EH (cell line): Measurements from ENCODE around the gene AKAP6.
A peak's percentile ranks its signal among the peaks of the same experiment; 100 is the strongest.
"Not testable (repeated sequence)": the region's sequence is repeated elsewhere in the genome, so short reads cannot be mapped to it uniquely, and the experiment has no call there.

Experiments used
- DNase-seq: peaks from one replicate; pipeline ENCODE4 v3.0.0-alpha.2; 2015; ENCODE audit warnings: low read depth

The AKAP6 gene

DNA sequence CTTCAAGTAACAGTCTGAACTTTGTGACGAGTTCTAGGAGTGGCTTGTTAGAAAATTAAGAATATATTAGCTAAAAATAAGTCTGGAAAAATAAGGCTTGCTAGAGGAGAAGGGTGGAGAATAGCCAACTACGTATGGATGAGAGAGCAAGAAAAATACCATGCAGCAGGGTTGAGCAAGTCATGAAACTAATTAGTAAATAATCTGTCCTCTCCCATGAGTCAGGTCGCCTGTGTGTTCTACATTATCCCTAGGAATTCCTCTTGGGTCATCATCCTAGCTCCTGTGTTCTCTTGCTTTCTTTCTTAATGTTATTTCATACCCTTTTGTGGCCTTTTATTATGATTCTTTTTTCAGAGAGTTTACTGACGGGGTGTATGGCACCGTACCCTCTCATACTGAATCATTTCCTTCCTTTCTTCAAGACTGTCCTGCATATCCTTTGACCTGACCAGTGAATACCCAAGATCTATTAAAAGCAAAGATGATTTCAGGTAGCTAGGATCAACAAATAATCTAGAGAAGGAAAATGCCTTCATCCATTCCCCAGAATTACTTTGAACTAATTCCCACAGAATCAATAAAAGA is 432.4 kb downstream of the AKAP6 start:
- DNase-seq = peak; percentile 71

DNA sequence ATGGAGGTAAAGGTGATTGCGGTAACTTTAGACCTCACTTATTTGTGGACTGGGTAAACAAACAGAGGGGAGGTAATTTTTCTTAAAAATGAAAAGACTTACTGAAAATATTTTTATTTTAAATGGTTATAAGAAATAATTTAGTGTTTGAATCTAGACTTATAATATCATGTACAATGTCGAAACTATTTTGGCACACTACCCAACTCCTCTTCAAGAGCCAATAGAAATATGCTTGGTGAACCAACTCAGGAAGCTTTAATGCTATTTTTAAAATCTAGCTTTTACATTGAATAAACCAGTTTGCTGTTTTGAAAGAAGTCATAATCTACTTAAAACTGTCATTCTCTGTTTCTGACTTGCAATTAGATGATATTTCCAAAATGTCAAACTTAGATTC is 433.8 kb downstream of the AKAP6 start:
- DNase-seq = peak; percentile 49

DNA sequence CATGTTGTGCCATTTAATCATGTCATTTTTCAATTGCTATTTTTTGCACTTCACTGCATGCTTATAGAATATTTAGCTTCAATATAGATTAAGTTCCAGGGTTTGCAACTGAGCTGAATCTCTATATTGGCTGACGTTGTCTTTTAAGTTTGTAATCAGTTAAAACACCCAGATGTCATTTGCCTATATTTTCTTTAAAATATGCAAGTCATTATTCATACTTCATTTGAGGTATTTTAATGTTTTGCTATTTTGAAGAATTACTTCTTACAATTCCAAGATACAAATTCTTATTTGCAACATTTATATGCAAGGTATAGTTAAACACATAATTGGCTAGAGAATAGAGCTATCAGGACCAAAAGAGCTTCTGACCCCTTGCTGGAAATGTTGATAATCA is 434.6 kb downstream of the AKAP6 start:
- DNase-seq = no peak

DNA sequence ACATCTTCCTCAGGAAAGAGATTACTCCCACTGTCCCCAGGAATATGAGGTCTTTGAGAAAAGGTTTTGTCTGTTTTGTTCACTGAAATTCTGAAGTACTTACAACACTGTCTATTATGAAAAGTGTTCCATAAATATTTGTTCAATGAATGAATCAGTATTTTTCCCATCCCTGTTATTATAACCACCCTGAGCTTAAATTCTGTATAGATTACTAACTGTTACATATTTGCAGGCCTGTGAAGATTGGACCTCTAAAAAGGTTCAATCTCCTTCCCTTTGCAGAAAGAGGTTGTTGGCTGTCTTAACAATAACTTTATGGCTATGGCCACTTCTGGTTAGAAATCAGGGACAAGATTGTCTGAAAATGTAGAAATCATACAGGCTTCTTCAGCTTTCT is 435.0 kb downstream of the AKAP6 start:
- DNase-seq = peak; percentile 44

DNA sequence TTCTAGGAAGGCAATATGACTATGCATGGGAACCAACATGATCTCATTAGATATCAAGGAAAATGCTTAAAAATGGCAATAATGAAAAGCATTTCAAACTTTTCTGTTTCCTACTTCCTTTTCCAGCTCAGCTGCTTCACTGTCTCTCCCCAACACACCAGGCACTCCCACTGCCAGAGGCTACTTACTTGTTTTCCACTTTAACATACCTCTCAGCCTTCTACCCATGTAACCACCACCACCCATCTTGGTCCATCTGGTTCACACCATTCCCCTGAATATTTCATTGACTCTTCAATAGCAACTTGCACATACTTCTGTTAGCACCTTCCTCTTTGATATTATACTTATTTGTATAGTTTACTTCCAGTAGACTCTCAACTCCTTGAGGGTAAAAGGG is 441.3 kb downstream of the AKAP6 start:
- DNase-seq = no peak

DNA sequence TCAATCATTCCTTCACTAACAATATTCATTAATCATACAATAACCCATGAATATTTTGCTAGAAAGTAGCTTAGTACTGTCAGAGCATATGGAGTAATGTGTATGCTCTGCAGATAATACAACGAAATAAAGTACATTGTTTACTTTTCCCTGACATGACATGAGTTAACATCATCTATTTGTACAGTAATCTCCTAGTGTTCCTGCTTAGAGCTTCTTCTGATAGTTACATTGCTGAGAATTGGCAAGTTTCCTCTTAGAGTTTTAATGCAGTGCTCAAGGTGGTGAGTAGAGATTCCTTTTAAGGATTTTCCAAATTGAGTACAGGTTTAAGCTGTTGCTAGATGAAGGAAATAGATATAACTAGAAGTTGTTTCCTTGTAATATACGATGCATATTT is 445.1 kb downstream of the AKAP6 start:
- no peak for DNase-seq

DNA sequence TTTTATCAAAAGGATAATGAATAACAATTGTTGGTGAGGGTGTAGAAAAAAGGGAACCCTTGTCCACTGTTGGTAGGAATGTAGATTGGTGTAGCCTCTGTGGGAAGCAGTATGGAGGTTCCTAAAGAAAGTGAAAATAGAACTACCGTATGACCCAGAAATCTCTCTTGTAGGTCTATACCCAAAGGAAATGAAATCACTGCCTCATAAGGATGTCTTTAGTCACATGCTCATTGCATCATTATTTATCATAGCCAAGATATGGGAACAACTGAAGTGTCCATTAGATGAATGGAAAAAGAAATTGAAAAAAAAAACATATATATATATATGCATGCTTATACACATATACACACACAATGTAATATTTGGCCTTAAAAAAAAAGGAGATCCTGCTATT is 450.7 kb downstream of the AKAP6 start:
- DNase-seq = no peak

DNA sequence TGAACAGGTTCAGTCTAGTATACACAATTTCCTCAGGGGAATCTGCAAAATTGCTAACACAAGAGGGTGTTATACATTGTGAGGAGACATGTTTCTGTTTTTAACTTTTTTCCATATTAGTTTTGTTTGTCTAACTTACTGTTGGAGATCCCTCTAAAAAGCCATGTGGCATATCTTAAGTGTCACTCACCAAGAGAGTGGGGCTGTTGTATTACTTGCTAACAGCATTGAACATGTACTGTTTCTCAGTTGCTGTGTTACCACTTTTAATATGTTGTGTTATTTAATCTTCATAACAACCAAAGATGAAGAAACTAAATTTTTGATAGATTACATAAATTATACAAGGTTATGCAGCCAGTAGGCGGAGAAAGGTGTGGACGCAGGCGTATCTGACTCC is 455.3 kb downstream of the AKAP6 start:
- DNase-seq = no peak

DNA sequence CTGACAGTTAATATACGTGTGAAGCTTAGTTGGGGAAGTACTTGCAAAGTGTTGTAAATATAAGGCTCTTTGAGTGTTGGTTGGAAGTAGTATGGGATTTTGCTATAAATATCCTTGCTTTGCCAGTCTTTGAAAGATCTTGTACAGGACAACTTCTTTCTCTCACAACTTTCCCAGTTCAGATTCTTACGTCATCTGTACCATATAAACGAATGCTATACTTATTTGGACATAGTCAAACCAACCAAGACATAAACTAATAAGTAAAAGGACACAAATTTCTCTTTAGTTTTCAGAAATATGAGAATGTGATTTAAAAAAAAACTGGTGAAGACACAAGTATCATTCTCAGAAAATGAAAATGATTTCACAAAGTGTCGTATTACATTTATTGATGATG is 456.5 kb downstream of the AKAP6 start:
- no peak for DNase-seq

DNA sequence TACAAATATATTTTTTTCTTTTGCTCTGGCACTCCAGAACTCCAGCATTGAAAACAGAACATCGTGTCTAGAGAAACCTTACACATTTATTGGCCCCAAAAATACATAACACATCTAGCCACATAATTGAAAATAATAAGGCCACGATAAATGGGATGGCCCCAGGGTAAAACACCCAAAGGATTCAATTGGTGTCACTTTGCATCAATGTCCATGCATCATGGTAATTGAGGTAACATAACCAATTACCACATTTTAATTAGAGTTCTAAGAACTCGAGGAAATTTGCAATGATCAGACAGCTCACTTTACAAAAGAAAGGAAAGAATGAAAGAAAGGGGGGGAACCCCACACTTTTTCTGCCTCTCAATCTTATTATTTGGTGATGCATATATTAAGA is 457.8 kb downstream of the AKAP6 start:
- no peak for DNase-seq

DNA sequence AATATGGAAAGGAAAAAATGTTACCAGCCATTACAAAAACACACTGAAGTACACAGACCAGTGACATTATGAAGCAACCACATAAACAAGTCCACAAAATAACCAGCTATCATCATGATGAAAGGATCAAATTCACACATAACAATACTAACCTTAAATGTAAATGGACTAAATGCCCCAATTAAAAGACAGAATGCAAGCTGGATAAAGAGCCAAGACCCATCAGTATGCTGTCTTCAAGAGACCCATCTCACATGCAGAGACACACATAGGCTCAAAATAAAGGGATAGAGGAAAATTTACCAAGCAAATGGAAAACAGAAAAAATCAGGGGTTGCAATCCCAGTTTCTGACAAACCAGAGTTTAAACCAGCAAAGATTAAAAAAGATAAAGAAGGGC is 463.9 kb downstream of the AKAP6 start:
- not testable (repeated sequence) for DNase-seq

DNA sequence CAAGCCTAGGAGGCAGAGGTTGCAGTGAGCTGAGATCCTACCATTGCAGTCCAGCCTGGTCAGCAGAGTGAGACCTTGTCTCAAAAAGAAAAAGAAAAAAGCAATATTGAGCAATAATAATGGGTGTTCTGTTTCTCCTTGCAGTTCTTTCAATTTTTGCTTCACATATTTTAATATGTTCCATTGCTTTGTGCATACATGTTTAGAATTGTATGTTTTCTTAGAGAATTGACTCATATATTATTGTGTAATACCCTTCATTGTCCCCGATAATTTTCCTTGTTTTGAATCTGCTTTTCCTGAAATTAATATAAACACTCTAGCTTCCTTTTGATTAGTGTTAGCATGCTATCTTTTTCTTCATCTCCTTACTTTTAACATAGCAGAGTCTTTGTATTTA is 471.2 kb downstream of the AKAP6 start:
- no peak for DNase-seq

DNA sequence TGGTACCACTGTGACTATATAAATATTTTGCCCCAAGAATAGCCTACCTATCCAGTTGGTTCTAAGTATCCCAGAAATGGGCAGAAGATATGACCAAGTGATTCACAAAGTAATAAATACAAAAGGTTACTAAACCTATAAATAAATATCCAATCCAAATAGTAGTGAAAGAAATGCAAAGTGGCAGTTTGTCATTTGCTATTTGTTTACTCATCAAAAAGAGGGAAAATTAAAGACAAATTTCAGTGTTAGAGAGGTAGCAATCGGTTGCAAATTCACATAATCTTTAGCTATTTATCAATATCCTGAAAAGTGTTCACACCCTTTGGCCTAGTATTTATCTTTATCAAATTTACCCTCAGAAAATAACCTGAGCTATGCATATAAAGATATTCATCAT is 473.2 kb downstream of the AKAP6 start:
- DNase-seq = no peak

DNA sequence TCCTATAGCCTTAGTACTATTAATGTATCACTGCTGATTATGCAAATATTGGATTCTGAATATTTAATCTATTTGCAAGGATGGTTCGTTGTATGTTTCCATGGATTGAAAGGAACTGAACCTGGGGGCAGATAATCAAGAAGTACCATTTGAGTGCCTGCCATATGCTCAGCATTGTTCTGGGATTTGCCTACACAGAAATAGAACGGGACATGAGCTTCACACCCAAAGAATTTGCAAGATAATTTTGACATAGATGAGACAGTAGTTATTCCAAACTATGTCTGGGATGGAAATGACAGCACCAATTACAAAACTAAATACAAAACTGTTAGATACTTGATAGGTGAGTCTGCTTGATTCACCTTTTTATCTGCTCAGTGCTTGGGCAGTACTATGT is 476.9 kb downstream of the AKAP6 start:
- no peak for DNase-seq

DNA sequence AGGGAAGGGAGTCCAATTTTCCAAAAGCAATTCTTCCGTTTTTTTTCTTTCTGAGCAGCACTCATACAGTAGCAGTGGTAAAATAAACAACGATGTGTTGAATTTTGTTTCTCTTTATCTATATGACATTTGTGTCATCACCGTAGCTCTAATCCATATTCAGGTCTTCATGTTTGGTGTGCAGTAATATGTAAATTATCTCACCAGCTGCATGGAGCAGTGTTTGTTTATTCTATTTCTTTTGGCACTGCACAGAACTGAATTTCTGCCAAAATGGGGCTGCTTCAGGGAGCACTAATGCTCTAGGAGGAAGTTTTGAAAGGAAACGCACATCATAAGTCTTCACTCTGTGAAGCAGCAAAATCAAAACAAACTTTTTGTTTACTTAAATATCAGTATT is 479.5 kb downstream of the AKAP6 start:
- DNase-seq = peak; percentile 65

DNA sequence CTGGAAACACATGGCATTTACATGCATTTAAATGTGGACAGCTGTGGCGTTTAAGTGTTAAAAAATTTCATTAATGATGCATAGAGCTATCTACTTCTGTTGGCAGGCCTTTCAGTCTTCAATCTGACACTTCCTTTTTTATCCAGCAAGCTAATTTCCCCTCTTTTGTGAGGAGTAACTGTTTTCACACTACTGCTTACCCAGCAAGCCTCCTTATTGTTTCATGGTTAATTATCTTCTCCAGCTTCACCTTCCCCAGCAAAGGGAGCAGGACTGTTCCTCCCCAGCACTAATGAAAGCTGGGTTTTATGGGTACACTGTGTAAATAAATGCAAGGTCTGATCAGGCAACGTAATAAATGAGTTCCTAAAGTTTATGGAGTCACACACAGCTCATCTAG is 480.2 kb downstream of the AKAP6 start:
- no peak for DNase-seq

DNA sequence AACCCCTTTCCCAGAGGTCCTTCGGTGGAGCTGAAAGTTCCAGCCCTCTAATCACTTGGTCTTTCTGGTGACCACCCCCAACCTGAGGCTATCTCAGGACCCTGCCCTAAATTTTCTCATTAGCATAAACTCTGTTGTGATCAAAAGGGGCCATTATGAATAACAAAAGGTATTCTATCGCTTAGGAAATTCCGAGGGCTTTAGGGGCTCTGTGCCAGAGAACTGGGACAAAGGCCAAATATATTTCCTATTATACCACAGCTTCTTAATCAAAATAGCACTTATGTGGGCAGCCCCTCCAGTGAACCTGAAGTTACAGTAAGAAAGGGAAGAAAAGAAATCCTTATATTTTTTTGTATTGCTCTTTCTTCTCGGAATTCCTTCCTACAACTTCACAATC is 484.3 kb downstream of the AKAP6 start:
- no peak for DNase-seq

DNA sequence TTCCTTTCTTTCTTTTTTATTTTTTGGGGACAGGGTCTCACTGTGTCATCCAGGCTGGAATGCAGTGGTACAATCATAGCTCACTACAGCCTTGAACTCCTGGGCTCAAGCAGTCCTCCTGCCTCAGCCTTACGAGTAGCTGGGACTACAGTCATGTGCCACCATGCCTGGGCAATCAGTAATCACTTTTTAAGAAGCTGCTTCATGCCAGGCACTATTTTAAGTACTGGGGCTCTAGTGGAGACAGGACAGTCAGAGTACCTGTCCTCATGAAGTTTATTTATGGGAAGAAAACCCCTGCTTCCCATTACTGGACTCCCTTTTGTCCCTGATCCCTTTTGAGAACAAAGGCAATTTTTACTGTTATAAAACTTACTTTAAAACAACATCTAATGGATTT is 485.6 kb downstream of the AKAP6 start:
- DNase-seq = no peak

DNA sequence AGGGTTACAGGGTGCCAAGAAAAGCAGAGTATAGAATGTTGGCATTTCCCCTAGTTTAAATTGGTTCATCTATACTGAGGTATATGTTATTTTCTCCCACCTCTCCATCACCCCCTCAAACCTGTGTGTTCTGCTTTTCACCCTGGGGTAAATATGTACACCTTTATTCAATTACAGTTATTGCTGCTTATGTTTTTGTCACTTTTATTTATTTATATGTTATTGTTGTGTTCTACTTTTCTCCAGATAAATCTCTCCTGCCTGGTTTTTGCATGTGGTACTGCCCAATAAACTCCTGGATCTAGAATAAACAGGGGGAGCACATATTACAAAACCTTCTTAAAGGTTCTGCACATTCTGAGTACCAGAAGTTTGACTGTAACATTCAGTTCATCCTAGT is 487.5 kb downstream of the AKAP6 start:
- no peak for DNase-seq

DNA sequence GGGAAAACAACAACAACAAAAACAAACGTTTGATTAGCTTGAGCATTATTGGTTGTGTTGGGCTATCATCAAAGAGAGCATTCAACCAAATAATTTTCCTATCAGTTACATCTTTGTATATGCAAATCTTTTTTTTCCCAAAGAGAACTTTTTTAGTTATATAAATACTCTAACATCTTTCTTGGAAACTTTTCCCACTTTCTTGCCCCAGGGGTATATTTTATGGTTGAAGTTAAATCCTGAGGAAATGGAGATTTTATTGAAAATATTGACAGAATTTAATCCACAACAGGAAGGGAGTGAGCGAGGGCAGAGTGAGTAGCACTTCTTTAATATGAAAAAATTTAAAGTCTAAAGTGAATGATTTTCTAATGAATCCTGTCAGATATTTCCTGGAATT is 488.7 kb downstream of the AKAP6 start:
- DNase-seq = no peak

DNA sequence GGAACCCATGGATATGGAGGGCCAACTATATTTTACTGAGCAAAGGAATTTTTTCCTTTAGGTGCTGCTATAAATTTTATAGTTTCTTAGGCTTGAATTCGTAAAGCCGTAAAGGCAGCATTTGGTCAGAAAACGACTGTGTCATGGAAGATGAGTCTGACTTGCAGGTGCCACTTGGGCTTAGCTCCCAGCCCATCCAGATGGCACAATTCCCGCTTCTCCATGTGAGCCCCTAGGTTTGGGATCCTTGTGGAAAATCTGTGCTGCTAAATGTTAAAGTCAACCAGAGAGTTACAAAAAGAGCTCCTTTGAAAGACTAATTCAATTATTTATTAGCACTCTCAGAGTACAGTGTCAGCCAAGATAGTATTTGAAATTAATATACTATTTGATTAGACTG is 489.5 kb downstream of the AKAP6 start:
- DNase-seq = no peak

DNA sequence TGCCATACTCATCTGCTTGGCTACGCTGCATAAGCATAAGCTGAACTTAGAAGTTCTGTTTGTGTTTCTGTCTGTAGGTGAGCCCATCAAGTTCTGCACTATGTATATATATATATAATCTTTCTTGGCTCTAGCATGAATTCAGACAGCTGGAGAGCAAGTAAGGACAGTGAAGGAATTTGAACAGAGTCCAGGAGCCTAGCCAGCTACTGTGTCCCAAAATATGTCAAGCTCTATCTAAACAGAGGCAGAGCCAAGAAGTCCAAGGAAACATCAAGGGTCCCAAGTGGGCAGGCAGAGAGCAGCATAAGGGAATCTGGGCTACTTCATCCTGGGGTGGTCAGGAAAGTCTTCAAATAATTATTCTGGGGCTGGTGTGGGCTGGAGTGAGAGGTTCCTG is 491.1 kb downstream of the AKAP6 start:
- DNase-seq = peak; percentile 4

DNA sequence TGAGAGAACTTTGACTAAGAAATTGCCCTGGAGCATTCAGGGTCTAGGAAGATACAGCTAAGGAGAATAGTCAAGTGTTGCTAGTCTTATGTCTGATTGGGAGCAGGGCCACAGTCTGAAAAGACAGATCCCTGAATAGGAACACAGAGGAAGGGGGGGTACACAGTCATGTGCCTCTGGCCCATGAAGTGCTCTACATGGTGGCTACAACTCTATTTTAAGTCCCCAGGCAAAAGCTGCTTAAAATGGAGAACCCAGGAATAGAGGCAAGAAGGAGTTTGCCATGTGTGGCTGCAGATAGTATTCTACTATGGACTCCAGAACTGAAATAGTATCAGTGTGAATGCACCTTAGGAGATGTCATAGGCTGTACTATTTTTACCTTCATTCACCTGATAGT is 491.6 kb downstream of the AKAP6 start:
- DNase-seq = no peak

DNA sequence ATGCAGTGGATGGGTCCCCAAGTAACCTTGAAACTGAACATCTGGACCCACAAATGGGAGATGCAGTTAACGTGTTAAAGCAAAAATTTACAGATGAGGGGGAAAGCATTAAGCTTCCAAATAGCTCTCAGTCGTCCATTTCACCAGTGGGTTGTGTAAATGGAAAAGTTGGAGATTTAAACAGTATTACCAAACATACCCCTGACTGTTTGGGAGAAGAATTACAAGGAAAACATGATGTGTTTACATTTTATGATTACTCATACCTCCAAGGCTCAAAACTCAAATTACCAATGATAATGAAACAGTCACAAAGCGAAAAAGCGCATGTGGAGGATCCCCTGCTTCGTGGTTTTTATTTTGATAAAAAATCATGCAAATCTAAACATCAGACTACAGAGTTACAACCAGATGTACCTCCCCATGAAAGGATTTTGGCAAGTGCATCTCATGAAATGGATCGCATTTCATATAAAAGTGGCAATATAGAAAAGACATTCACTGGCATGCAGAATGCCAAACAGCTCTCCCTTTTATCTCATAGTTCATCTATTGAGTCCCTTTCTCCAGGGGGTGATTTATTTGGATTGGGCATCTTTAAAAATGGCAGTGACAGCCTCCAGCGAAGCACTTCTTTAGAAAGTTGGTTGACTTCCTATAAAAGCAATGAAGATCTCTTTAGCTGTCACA is 493.0 kb downstream of the AKAP6 start:
- DNase-seq = peak; percentile 7
